Suprapubic skin (tissue), 3 donors: Measurements from ENCODE around the gene DHRS4L2.

Experiments
- CTCF ChIP-seq, 2 donors: fragments of 200-600 bp in 1 of 2; fragments of 450-650 bp in 1 of 2; sonication (generic) in 1 of 2; IDR thresholded peaks; one replicate each; pipeline ENCODE4 v1.5.1; 2016 to 2019; ENCODE audit warnings: antibody characterized with exemption in 2 of 2, mild to moderate bottlenecking in 1 of 2, moderate library complexity in 1 of 2
- EP300 ChIP-seq: sonication (generic); formaldehyde crosslinking; IDR thresholded peaks from one replicate; pipeline ENCODE4 v1.6.1; 2017; ENCODE audit warnings: antibody characterized with exemption

- TF ChIP-seq CTCF (IDR thresholded peaks at IDR 0.05) (no peak), EP300 (no peak)
Measured at GRCh38 chr14:24054646-24055045, 65.9 kb downstream of the DHRS4L2 start.
